Choroid plexus epithelial cell (primary cell): Measurements from ENCODE around the gene ATP1A2.

Experiments
- DNase-seq: peaks from one replicate; pipeline ENCODE4 v3.0.0-alpha.2; 2010; ENCODE audit warnings: low read depth
- H3K4me3 ChIP-seq: 2 replicates; pipeline ENCODE4 v1.5.1; 2011; ENCODE audit warnings: low read depth, mild to moderate bottlenecking, control low read depth, low read length, moderate library complexity
- TF ChIP-seq, protein P1 (sequence below): conservative IDR thresholded peaks from 2 replicates; pipeline ENCODE4 v1.5.1; 2011; ENCODE audit warnings: low read depth, mild to moderate bottlenecking, control low read depth, inconsistent platforms, low read length, moderate library complexity

Gene ATP1A2

GRCh38 chr1:160143695-160144094 lies 28.1 kb downstream of the ATP1A2 start:
- no peak overlapping the region for H3K4me3 ChIP-seq
- no peak for DNase-seq
- TF ChIP-seq, protein P1, sequence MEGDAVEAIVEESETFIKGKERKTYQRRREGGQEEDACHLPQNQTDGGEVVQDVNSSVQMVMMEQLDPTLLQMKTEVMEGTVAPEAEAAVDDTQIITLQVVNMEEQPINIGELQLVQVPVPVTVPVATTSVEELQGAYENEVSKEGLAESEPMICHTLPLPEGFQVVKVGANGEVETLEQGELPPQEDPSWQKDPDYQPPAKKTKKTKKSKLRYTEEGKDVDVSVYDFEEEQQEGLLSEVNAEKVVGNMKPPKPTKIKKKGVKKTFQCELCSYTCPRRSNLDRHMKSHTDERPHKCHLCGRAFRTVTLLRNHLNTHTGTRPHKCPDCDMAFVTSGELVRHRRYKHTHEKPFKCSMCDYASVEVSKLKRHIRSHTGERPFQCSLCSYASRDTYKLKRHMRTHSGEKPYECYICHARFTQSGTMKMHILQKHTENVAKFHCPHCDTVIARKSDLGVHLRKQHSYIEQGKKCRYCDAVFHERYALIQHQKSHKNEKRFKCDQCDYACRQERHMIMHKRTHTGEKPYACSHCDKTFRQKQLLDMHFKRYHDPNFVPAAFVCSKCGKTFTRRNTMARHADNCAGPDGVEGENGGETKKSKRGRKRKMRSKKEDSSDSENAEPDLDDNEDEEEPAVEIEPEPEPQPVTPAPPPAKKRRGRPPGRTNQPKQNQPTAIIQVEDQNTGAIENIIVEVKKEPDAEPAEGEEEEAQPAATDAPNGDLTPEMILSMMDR, result no peak

GRCh38 chr1:160144921-160145320 lies 29.4 kb downstream of the ATP1A2 start:
- DNase-seq, result peak; percentile 33
- TF ChIP-seq, protein P1, result no peak
- no peak overlapping the region for H3K4me3 ChIP-seq

DNA sequence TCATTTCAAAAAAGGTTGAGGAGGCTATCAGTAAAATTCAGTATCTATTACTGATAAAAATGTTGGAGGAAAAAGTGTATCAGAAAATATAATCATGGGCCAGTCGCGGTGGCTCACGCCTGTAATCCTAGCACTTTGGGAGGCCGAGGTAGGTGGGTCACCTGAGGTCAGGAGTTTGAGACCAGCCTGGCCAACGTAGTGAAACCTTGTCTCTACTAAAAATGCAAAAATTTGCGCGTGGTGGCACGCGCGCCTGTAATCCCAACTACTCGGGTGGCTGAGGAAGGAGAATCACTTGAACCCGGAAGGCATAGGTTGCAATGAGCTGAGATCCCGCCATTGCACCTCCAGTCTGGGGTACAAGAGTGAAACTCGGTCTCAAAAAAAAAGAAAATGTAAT lies 30.5 kb downstream of the ATP1A2 start:
- H3K4me3 ChIP-seq, result no peak overlapping the region
- no peak for DNase-seq
- TF ChIP-seq, protein P1, result no peak

DNA sequence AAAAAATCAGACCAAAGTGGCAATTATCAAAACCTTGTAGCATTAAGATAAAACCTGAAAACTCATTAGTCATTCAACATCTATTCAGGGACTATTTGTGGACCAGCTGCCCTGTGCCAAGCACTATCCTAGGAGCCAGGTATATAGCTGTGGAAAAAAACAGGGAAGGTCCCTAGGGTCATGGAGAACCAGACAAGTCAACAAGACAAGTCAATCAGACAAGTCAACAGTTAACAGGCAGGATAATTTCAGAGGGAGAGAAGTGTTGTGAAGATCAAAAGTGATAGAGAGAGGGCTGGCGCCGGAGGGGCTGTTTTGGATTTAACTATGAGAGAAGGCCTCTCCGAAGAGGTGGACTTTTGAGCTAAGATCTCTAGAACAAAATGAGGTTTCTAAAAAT lies 32.6 kb downstream of the ATP1A2 start:
- no peak overlapping the region for H3K4me3 ChIP-seq
- TF ChIP-seq, protein P1, result no peak
- no peak for DNase-seq

DNA sequence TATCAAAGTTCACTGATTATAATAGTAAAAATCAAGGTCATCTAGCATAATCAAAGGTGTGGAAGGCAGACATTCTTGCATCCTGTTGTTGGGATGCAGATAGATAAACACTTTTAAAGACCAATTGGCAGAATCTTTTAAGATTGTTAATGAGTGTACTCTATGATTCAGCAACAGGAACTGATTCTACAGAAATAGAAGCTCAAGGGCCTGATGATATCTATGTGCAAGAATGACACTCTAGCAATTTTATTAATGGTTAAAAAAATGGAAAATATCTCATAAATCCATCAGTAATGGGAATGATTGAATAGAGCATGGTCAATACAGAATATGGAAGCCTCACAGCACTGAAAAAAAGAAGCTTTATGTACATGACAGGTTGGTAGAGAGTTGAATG lies 33.7 kb downstream of the ATP1A2 start:
- no peak for DNase-seq
- TF ChIP-seq, protein P1, result no peak
- H3K4me3 ChIP-seq, result no peak overlapping the region

DNA sequence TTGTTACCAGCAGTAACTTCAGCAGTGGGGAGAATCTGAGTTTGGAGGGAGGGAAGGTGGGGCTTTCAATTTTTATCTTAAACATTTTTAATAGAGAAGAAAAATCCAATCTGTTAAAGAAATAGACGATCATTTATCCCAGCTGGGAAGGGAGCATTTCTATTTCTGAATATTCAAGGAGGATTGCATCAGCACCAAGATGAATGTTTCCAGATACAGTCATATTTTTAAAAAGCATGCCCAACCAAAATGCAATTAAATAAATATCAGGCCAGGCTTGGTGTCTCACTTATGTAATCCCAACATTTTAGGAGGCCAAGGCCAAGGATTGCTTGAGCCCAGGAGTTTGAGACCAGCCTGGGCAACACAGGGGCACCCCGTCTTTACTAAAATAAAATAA lies 34.2 kb downstream of the ATP1A2 start:
- TF ChIP-seq, protein P1, result no peak
- H3K4me3 ChIP-seq, result no peak overlapping the region
- peak; percentile 48 for DNase-seq

DNA sequence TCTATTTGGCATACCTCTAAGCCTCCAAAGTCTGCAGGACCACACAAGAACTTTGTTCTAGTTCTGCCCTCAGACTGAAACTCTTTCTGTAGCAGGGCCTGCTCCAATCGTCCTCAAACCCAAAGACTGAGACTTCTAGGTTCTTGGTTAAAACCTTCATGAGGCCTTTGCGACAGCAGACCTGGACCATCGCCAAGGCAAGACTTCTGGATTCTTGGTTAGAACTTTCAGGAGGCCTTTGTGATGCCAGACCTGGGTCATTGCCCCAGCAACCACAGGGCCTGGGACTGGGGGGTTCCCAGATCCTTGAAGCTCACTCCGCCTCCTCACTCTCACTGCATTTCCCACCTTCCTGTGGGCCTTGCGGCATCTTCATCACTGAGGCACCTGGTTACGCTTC lies 35.7 kb downstream of the ATP1A2 start, which contains the start of gene ATP1A4:
ATP1A4 (plus strand) TSS at position 301 of the 400 bp plus-strand sequence. CDS start 438 bp downstream, outside the sequence.
- no peak within 1 kb of the TSS for H3K4me3 ChIP-seq
- DNase-seq, result no peak
- TF ChIP-seq, protein P1, result no peak
